Measurements from ENCODE around the gene TK1.

GRCh38 chr17:78125976-78126894 lies 60.6 kb downstream of the TK1 start:
- TF ChIP-seq, protein P1, sequence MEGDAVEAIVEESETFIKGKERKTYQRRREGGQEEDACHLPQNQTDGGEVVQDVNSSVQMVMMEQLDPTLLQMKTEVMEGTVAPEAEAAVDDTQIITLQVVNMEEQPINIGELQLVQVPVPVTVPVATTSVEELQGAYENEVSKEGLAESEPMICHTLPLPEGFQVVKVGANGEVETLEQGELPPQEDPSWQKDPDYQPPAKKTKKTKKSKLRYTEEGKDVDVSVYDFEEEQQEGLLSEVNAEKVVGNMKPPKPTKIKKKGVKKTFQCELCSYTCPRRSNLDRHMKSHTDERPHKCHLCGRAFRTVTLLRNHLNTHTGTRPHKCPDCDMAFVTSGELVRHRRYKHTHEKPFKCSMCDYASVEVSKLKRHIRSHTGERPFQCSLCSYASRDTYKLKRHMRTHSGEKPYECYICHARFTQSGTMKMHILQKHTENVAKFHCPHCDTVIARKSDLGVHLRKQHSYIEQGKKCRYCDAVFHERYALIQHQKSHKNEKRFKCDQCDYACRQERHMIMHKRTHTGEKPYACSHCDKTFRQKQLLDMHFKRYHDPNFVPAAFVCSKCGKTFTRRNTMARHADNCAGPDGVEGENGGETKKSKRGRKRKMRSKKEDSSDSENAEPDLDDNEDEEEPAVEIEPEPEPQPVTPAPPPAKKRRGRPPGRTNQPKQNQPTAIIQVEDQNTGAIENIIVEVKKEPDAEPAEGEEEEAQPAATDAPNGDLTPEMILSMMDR (conservative IDR thresholded peaks at IDR 0.05; ENCODE audit: low read depth, low read length) = no peak
- TF ChIP-seq EZH2 (IDR thresholded peaks at IDR 0.05; ENCODE audit: borderline replicate concordance, low read depth, low read length, poor library complexity, severe bottlenecking) = no peak

All from A673 (cell line).